HCT116 (cell line): ENCODE measurements around the gene IL6ST. TPM values are rescaled to one million over a fixed set of nuclear protein-coding genes. Genes with fewer than 3 reads are reported as not detected.
"Not testable (repeated sequence)": the region's sequence is repeated elsewhere in the genome, so short reads cannot be mapped to it uniquely, and the experiment has no call there.

ENCODE experiments used
- ATAC-seq: fragments of 200-7000 bp; cut with Tn5 transposase; 2 replicates; pipeline ENCODE4 v1.9.1; 2020; ENCODE audit warnings: mild to moderate bottlenecking, moderate library complexity
- BruUV-seq: library from RNA; stranded (reverse); fragments of 400-500 nt; replicated peaks from 2 replicates; lab custom pipeline; 2021; lab: Mats Ljungman, UMichigan
- CTCF ChIA-PET: fragments of 300-600 bp; sonication (Branson Sonifier 250); formaldehyde crosslinking; loops from one replicate; lab custom pipeline; 2021; ENCODE audit warnings: antibody characterized with exemption; lab: Charles Lee
- POLR2A ChIA-PET: fragments of 300-600, 350-600 bp; sonication (Branson Sonifier 250); formaldehyde crosslinking; loops from one replicate; lab custom pipeline; 2021; ENCODE audit warnings: antibody characterized with exemption; lab: Charles Lee
- RAD21 ChIA-PET, 2 experiments: fragments of 300-600 bp; sonication (Branson Sonifier 250); formaldehyde crosslinking; loops; one replicate each; lab custom pipeline; 2023; ENCODE audit warnings: low total read pairs in 2 of 2; ENCODE audit not compliant: uncharacterized antibody in 2 of 2, unreplicated experiment in 2 of 2, low non-redundant PET in 1 of 2; lab: Charles Lee
- DNase-seq: peaks from one replicate; pipeline ENCODE4 v3.0.0-alpha.2; 2010; ENCODE audit warnings: low read depth, low spot score
- H2AFZ ChIP-seq: fragments of 200-600 bp; shearing (Covaris generic), sonication (generic); 2 replicates; pipeline ENCODE4 v1.6.1; 2017; ENCODE audit warnings: low read depth, mixed run types, mixed read lengths, antibody characterized with exemption, low read length; ENCODE audit not compliant: poor library complexity, severe bottlenecking
- H3K27ac ChIP-seq: 2 replicates; pipeline ENCODE4 v1.5.1; 2012; ENCODE audit warnings: low read depth, low read length
- H3K27me3 ChIP-seq: fragments of 200-600 bp; sonication (generic); 2 replicates; pipeline ENCODE4 v1.6.1; 2016; ENCODE audit warnings: mixed run types, low read length, mixed read lengths; ENCODE audit not compliant: insufficient read depth
- H3K36me3 ChIP-seq, 2 experiments: fragments of 200-500 bp in 1 of 2; fragments of 200-600 bp in 1 of 2; sonication (Bioruptor generic) in 1 of 2; sonication (generic) in 1 of 2; 2 replicates each; pipeline versions ENCODE4 v1.5.1 to v1.6.1; 2014 to 2016; ENCODE audit warnings: low read length in 2 of 2, inconsistent platforms in 1 of 2, mixed read lengths in 1 of 2, mixed run types in 1 of 2; ENCODE audit not compliant: insufficient read depth in 2 of 2, control insufficient read depth in 1 of 2
- H3K4me1 ChIP-seq, 2 experiments: fragments of 200-600 bp in 1 of 2; sonication (generic) in 1 of 2; 2 replicates each; pipeline versions ENCODE4 v1.5.1 to v1.6.1; 2012 to 2017; ENCODE audit warnings: low read length in 2 of 2, inconsistent platforms in 1 of 2, mild to moderate bottlenecking in 1 of 2, mixed read lengths in 1 of 2, mixed run types in 1 of 2, moderate library complexity in 1 of 2; ENCODE audit not compliant: insufficient read depth in 2 of 2, control insufficient read depth in 1 of 2
- H3K4me2 ChIP-seq: fragments of 200-600 bp; sonication (generic); 2 replicates; pipeline ENCODE4 v1.6.1; 2017; ENCODE audit warnings: mixed run types, low read length, mixed read lengths
- H3K4me3 ChIP-seq, 2 experiments: fragments of 200-600 bp in 1 of 2; sonication (generic) in 1 of 2; replicated peaks in 1 of 2; 2 replicates each; pipeline ENCODE4 v1.5.1; 2011 to 2016; ENCODE audit warnings: low read length in 2 of 2, control low read depth in 1 of 2, low read depth in 1 of 2, mild to moderate bottlenecking in 1 of 2, mixed read lengths in 1 of 2, mixed run types in 1 of 2
- H3K79me2 ChIP-seq: fragments of 200-600 bp; sonication (generic); 2 replicates; pipeline ENCODE4 v1.6.1; 2017; ENCODE audit warnings: mild to moderate bottlenecking, mixed run types, low read length, moderate library complexity, mixed read lengths; ENCODE audit not compliant: insufficient read depth
- H3K9ac ChIP-seq: fragments of 200-600 bp; sonication (generic); 2 replicates; pipeline ENCODE4 v1.6.1; 2016; ENCODE audit warnings: low read length, mixed read lengths
- H3K9me2 ChIP-seq: fragments of 200-600 bp; sonication (generic), shearing (Covaris generic); 2 replicates; pipeline ENCODE4 v1.6.1; 2017; ENCODE audit warnings: mixed run types, mild to moderate bottlenecking, moderate library complexity; ENCODE audit not compliant: insufficient read depth
- H3K9me3 ChIP-seq, 2 experiments: fragments of 200-500 bp in 1 of 2; fragments of 200-600 bp in 1 of 2; sonication (Bioruptor generic) in 1 of 2; sonication (generic) in 1 of 2; 2 replicates each; pipeline ENCODE4 v1.6.1; 2014 to 2017; ENCODE audit warnings: low read length in 2 of 2, mixed read lengths in 2 of 2, inconsistent platforms in 1 of 2, low read depth in 1 of 2, mild to moderate bottlenecking in 1 of 2, mixed run types in 1 of 2, moderate library complexity in 1 of 2; ENCODE audit not compliant: control insufficient read depth in 1 of 2, insufficient read depth in 1 of 2
- H4K20me1 ChIP-seq: fragments of 200-600 bp; sonication (generic), shearing (Covaris generic); 2 replicates; pipeline ENCODE4 v1.6.1; 2017; ENCODE audit warnings: mixed run types, mild to moderate bottlenecking, moderate library complexity; ENCODE audit not compliant: insufficient read depth
- CEBPB ChIP-seq: IDR thresholded peaks from 2 replicates; pipeline ENCODE4 v1.6.1; 2012; ENCODE audit warnings: low read depth
- EZH2 ChIP-seq: fragments of 200-600 bp; sonication (generic); IDR thresholded peaks from 2 replicates; pipeline ENCODE4 v1.6.1; 2017; ENCODE audit warnings: antibody characterized with exemption, mixed run types
- EZH2phosphoT487 ChIP-seq: fragments of 200-600 bp; IDR thresholded peaks from 2 replicates; pipeline ENCODE4 v1.6.1; 2018; ENCODE audit warnings: antibody characterized with exemption, borderline replicate concordance
- JUND ChIP-seq: IDR thresholded peaks from 2 replicates; pipeline ENCODE4 v1.6.1; 2012
- POLR2AphosphoS5 ChIP-seq: IDR thresholded peaks from 2 replicates; pipeline ENCODE4 v1.6.1; 2011; ENCODE audit warnings: mild to moderate bottlenecking, low read depth, low read length, moderate library complexity
- RAD21 ChIP-seq: IDR thresholded peaks from 2 replicates; pipeline ENCODE4 v1.6.1; 2012; ENCODE audit warnings: low read depth, mild to moderate bottlenecking
- SIN3A ChIP-seq: IDR thresholded peaks from 2 replicates; pipeline ENCODE4 v1.6.1; 2012; ENCODE audit warnings: low read depth
- SRF ChIP-seq: IDR thresholded peaks from 2 replicates; pipeline ENCODE4 v1.6.1; 2012; ENCODE audit warnings: low read depth
- TCF7L2 ChIP-seq: IDR thresholded peaks from 2 replicates; pipeline ENCODE4 v1.7.0; 2011; ENCODE audit warnings: borderline replicate concordance, inconsistent platforms; ENCODE audit not compliant: insufficient read depth, insufficient read length; ENCODE audit errors: extremely low read depth
- ZFX ChIP-seq: fragments of 450-650 bp; IDR thresholded peaks from 2 replicates; pipeline ENCODE4 v1.6.1; 2017
- ZNF274 ChIP-seq: fragments of 200-500 bp; sonication (Bioruptor generic); IDR thresholded peaks from 2 replicates; pipeline ENCODE4 v1.6.1; 2014; ENCODE audit warnings: mild to moderate bottlenecking, low read depth, low read length, inconsistent platforms
- intact Hi-C: fragments of 100-400 bp; cut with micrococcal nuclease; formaldehyde crosslinking; loops from 2 replicates; pipeline ENCODE4 v1.10.0; 2022
- total RNA-seq: library from RNA; stranded (reverse); gene quantifications from one replicate; pipeline ENCODE4 v1.2.1, GENCODE V29; 2021; ENCODE audit not compliant: unreplicated experiment
- TF ChIP-seq, protein P1 (sequence below): IDR thresholded peaks from 2 replicates; pipeline ENCODE4 v1.6.1; 2012

Gene IL6ST
- total RNA-seq, 1 experiment from 2014 or later: 26.5 TPM

DNA sequence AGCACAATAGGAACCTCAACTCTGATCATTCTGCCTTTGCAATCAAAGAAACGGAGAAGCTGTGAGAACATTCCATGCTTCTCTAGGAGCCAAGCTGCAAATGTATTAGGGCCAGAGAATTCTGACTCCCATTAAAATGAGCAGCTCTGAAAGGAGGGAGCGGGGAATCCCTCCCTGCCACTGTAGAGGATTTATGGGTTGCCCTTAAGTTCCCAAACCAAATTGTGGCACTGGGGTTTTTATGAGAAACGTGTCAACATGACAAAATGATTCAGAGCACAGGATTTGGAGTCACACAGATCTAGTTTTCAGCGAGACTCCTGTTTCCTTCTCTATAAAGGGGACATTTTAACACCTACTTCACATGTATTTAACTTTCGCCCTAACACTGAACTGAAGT lies 1.8 kb downstream of the IL6ST start:
- Histone ChIP-seq H3K4me3 (no peak overlapping the region), H3K4me1 (peaks cover 5 to 29% of the 10 kb centered on the region in 2 experiments), H3K9me3 (no peaks in the 10 kb centered on the region), H3K36me3 (no peaks in the 10 kb centered on the region), H3K79me2 (peaks cover 33% of the 10 kb centered on the region), H2AFZ (no peak overlapping the region), H3K27me3 (no peaks in the 10 kb centered on the region), H3K27ac (no peak overlapping the region), H3K9ac (no peak overlapping the region), H3K4me2 (peak overlapping the region; percentile 94; the same call in 1 of the 2 replicates), H4K20me1 (no peaks in the 10 kb centered on the region), H3K9me2 (no peaks in the 10 kb centered on the region)
- ATAC-seq (no peak), DNase-seq (no peak)
- ChIA-PET RAD21 (no interaction called here), POLR2A (no interaction called here), CTCF (no interaction called here)
- TF ChIP-seq JUND (no peak), EZH2phosphoT487 (no peak), ZFX (no peak), TCF7L2 (no peak), POLR2AphosphoS5 (no peak), CEBPB (no peak), SRF (no peak), SIN3A (no peak), EZH2 (no peak)
- TF ChIP-seq, protein P1, sequence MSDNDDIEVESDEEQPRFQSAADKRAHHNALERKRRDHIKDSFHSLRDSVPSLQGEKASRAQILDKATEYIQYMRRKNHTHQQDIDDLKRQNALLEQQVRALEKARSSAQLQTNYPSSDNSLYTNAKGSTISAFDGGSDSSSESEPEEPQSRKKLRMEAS: no peak
- BruUV-seq: no TSS peak
- intact Hi-C loops: loop anchor here (10.0 kb wide), 1 partner anchor 818 kb away; the partner anchor contains the start of gene CDC20B

DNA sequence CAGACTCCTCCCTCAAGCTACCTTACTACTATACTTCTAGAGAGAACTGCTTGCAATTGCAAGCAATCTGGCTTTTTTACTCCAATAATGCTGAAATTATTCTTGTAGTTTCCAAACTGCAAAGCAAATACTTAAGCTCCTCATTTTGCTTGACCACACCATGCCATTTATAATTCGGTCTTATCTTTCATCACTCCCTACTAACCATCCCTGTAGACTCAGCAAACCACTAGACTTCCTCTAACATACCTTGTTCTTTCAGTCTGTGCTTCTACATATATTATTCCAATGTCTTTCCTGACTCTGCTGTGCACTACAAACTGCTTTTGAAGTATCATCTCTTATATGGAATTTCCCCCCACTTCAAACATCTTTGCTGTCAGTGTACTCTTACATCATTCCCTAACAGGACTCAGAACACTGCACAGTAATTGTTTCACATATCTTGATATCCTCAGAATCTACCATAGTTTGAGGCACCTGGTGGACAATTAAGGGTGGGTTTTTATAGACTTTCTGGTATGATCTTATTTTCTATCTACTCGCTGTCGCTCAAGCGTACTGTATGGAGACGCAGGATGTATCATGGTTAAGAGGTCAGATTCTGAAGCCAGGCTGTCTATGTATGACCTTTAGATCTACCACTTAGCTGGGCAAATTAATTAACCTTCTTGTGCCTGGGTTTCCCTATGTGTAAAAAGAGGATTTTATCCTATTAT lies 2.8 kb downstream of the IL6ST start:
- ChIA-PET RAD21 (no interaction called here), POLR2A (no interaction called here), CTCF (interaction anchor here (0.6 kb wide), 2 partner anchors 11 to 81 kb away, joined by 3 to 4 read pairs; no protein-coding TSS in a partner anchor)
- intact Hi-C loops: loop anchor here (10.0 kb wide), 1 partner anchor 817 kb away; the partner anchor contains the start of gene CDC20B
- Histone ChIP-seq H3K4me1 (peaks cover 5 to 21% of the 10 kb centered on the region in 2 experiments), H3K9me3 (no peaks in the 10 kb centered on the region), H3K9ac (no peak overlapping the region), H3K9me2 (no peaks in the 10 kb centered on the region), H2AFZ (no peak overlapping the region), H4K20me1 (no peaks in the 10 kb centered on the region), H3K4me2 (no peak overlapping the region), H3K36me3 (no peaks in the 10 kb centered on the region; a peak in 1 of 4 replicates), H3K27me3 (no peaks in the 10 kb centered on the region), H3K27ac (no peak overlapping the region), H3K79me2 (peaks cover 37% of the 10 kb centered on the region), H3K4me3 (no peak overlapping the region)
- no peak for DNase-seq
- ATAC-seq: no peak
- TF ChIP-seq SRF (no peak), ZNF274 (no peak), RAD21 (no peak)
- BruUV-seq: no TSS peak

DNA sequence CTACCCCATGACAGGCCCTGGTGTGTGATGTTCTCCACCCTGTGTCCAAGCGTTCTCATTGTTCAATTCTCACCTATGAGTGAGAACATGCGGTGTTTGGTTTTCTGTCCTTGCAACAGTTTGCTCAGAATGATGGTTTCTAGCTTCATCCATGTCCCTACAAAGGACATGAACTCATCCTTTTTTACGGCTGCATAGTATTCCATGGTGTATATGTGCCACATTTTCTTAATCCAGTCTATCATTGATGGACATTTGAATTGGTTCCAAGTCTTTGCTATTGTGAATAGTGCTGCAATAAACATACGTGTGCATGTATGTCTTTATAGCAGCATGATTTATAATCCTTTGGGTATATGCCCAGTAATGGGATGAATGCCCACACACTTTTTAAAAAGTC lies 3.9 kb downstream of the IL6ST start:
- peaks cover 37% of the 10 kb centered on the region for H3K79me2 ChIP-seq
- POLR2A ChIA-PET: not testable (repeated sequence)
- CTCF ChIA-PET: interaction anchor here (0.6 kb wide), 1 partner anchor 12 kb away, joined by 3 read pairs; no protein-coding TSS in a partner anchor

More for the DNA sequence above, 3.9 kb downstream of the IL6ST start:
- H4K20me1 ChIP-seq, H2AFZ ChIP-seq, RAD21 ChIA-PET, H3K9me3 ChIP-seq, DNase-seq, H3K4me3 ChIP-seq, H3K9me2 ChIP-seq, H3K27ac ChIP-seq, H3K27me3 ChIP-seq, H3K36me3 ChIP-seq, H3K9ac ChIP-seq, H3K4me2 ChIP-seq, BruUV-seq, ATAC-seq: not testable (repeated sequence)
- intact Hi-C loops: loop anchor here (10.0 kb wide), 1 partner anchor 816 kb away; the partner anchor contains the start of gene CDC20B
- peaks cover 1 to 13% of the 10 kb centered on the region in 2 experiments for H3K4me1 ChIP-seq
